ENCODE data around the gene CLEC16A.

The CLEC16A gene

DNA sequence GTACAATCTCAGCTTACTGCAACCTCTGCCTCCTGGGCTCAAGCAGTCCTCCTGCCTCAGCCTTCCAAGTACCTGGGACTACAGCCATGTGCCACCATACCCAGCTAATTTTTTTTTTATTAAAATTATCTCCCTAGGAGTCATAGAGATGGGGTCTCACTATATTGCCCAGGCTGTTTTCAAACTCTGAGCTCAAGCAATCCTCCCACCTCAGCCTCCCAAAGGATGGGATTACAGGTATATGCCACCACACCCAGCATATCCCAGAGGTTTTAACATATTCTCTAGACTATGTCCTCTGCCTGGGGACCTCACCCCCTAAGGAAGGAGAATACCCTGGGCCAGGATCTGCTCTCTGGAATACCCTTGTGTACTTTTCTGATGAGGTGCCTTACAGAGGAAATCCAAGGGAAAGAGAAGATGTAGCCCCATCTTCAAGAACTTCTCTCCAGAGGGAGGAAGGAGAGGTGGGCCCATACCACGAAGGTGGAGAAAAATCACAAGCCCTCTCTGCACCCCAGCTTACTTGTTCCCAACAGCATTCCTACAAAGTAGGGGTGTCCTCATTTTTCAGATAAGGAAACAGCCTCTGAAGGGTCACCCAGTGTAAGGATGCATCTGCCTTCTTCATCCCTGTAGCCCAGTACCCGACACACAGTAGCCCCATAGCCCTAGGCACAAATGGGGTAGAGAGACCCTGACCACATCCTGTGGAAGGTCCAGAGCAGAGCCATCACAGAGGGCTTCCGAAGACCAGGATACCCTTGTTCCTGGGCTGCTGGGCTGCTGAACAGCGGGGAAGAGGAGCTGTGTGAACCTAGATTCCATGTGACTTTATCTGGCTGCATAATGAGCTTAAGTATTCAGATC, 160.0 kb downstream of the CLEC16A start:
- no peak for DNase-seq

DNA sequence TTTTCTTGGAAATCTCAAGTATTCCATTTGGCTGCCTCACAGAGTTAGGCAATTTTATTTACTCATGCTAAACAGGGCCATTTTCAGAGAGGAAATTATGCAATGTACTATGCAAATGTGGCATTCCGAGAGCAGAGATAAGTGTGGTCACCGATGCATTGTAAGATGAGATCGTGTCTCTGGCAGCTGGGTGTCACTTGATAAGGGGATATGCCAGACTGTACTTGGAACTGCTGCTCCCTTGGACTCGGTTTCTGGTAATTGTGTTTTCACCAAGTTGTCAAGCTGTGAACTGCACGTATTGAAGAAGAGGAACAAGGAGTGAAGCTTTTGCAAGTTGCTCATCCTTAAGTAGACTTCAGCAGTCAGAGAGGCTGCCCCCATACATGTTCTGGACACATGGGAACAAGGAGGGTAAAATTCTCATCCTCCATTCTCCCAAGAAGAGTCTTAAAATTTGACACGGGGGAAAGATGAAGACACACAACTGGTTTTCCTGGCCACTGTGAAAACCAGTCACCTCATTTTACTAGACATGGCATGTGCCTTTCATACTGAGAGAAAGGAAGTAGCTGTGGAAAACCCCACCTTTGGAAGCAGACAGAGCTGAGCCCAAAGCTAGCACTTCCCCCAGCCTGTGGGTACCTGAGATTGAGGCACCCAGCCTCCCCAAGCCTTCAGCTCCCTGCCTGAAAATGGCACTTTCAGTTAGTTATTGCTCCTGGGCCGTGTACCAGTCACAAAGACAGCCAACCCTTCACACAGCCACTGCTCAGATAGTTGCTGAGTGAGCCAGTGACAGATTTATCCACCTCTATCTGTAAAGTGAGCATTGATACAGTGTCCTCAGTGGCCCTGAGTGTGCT, 160.9 kb downstream of the CLEC16A start:
- DNase-seq = peak in 1 of 3 experiments; percentile 38

DNA sequence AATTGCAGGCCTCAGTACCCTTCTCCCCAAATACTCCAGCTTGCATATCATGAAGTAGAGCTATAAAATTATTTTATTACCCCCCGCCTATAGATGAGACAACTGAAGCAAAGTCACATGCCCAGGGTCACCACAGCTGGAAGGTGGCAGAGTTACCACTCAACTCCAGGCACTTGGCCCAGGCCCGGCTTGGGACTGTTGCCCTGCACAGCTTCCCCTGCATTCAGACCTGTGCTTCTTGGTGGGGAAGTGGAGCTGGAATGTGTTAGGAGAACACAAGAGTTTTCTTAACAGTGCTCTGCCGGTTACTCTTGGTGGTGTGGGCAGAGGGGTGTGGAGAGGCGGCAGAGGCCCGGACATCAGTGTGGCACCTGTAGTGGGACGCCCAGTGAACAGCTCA, 162.4 kb downstream of the CLEC16A start:
- no peak for DNase-seq

DNA sequence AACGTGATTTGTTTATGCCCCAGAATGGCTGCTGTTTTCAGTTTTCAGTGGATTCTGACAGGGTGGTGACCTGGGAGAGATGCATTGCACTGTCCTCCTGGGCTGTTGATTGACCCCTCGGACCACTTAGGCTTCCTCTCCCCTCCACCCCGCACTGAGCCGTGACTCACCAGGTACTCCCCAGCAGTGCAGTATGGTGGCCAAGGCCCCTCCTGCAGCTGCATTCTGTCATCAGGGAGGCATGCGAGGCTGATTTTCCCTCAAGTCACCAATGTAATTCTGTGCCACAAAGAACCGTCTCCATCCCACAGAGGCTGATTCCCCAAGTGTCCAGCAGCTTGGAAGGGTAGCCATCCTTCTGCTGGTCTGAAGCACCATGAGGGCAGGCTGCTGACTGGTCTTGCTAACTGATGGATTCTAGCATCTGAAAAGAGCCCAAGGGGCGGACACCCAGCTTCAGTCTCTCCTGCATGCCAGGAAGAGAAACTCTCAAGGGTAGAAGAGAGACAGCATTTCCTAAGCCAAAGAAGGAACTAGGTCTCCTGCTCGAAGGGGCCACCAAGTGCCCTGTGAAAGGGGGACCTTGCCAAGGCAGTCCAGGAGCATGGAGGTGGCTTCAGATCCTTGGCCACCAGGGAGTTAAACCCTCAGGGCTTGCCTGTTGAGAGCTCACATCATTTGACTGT, 163.6 kb downstream of the CLEC16A start:
- DNase-seq = no peak

DNA sequence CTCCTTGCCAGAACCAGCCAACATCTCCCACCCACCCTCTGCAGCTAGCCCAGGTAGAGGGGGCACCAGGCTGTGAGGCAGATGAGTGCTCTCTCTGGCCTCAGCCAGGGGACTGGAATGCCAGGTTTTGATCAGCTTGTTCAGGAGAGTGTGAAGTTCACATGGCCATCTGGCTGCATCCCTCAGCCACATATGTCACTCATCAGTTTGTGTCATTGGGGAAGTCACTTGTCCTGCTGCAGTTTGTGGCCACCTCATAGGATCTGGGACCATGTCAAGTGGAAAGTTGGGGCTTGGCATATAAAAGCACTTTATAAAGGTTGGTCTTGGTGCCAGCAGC, 164.1 kb downstream of the CLEC16A start:
- DNase-seq = no peak

DNA sequence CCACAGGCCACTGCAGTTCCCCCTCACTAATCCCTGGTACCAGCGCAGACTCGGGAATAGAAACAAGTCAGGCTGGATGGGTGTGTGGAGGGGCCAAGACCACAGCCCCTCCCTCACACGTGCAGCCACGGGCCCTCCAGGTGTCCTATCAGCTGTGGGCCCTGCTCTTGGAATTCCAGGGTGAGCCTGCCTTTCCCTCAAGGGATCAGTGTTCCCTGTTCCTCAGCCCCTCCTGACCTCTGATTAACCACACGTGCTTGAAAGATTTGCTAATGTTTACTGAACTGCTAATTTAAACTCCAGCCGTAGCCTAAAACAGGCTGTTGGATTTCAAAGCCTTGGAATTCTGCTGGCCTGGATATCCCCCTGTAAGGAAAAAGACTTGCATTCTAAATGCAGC, 165.2 kb downstream of the CLEC16A start:
- DNase-seq = no peak

DNA sequence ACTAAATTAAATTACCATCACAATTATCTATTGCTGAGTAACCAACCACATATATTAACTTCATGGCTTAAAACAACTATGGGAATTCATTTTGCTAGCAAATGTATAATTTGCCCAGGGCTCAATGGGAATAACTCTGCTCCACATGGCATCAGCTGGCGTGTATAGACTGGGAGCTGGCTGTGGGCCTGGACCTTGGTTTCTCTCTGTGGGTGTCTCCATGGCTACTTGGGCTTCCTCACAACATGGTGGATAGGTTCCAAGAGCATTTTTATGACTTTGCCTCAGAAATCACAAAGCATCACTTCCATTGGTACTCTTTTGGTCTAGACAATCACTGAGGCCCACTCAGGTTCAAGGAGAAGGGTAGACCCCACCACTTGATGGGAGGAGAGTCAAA, 166.8 kb downstream of the CLEC16A start:
- DNase-seq = no peak

DNA sequence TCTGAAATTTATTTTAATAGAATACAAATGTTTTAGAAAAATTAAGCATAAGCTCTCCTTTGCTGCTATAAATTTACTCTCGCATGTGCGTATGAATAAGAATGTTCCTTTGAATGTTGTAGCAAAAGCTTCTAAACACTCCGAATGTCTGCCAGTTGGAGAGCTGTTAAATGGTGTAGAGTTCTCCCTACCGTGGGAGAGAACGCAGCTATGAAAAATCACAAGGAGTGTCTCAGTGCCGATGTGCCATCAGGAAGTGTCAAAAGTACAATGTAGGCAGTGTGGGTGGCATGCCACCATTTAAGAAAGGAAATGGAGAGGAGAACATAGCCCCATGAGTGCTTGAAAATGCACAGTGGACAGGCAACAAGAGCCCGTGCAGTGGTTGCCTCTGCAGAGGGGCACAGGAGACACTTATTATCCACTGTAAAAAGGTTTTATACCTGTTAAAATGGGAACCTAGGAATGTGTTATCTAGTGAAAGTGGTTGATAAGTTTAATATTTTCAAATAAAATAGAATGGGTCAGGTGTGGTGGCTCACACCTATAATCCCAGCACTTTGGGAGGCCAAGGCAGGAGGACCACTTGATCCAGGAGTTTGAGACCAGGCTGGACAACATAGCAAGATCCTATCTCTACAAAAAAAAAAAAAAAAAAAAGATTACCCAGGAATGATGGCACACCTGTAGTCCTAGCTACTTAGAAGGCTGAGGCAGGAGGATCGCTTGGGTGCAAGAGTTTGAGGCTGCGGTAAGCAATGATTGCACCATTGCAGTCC, 167.7 kb downstream of the CLEC16A start:
- no peak for DNase-seq

DNA sequence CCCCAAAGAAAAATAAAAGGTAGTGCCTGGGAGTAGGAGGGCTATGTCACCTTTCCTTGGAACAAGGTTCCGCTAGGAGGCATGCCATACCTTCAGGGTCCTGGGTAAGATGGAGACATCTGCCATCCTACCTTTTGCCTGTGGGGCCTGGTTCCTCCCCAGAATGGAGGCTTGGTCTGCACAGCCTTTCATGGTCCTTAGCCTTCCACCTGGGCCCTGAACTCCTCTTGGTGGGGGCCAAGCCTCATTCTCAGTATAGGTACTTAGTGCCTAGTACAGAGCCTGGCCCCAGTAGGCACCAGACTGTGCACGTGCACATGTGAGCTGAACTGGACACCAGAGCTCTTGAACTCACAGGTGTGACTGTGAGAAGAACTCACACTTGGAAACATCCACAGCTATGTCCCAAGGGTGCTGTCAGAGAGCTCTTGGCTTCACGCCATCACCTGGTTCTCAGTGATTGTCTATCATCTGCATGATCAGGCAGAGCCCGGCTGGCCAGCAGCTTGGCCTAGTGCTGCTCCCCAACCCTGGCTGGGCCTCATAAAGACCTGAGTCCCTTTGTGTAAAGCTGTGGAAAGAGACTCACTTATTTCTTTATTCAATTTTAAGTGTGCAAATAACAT, 168.5 kb downstream of the CLEC16A start:
- DNase-seq = peak in 2 of 3 experiments; percentile 39 to 75

DNA sequence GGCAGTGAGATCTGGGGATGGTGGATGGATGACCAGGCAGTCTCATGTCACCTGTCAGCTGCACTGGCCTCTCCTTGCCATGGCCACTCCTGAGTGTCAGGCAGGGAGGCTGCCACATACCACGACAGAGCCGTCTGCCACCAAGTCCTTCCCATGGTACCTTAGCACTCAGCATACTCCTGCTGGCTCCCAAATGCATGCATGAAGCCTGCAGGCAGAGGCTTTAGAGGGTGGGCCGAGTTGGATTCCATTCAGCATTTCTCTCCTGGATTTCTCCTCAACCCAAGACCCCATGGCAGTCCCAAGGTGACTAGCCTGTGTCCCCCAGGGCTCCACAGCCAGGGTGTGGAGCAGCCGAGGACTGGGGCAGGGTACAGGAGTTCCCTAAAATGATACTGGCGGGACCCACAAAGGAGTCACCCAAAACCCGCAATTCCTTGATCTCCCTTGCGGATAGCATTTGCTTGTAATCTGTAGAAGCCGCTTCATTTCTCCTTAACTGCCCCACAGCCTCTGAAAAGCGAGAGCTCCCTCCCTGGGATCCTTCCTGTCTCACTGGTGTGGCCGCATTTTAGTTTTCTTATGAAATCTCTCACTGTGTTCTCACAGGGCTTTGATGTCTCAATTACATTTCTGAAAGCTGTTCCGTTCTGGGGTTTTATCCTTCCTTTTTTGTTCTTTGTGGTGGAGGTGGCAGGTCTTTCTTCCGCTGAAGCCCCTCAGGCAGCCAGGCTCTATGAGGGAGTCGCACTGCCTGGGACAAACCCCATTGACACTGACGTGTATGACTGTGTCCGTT, 170.2 kb downstream of the CLEC16A start:
- DNase-seq = no peak

DNA sequence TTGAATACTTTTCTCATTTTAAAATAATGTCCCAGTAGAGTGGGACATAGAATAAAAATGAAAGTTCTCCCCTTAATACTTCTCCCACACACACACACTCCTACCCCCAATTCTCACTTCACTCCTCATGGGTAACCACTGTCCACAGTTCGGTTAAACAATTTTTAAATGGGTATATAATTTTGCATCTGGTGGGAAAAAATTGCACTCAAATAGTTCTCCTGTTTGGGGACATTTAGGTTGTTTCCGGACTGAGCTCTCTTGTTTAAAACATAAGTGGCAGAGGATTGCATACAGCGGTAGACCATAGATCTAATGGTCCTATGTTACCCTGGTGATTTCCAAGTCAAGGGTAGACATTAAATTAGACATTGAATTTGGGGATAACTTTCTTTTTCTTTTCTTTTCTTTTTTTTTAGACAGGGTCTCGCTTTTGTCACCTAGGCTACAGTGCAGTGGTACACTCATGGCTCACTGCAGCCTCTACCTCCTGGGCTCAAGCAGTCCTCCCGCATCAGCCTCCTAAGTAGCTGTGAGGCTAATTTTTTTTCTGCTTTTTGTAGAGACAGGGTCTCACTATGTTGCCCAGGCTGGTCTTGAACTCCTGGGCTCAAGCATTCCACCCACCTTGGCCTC, 173.3 kb downstream of the CLEC16A start:
- DNase-seq = no peak

DNA sequence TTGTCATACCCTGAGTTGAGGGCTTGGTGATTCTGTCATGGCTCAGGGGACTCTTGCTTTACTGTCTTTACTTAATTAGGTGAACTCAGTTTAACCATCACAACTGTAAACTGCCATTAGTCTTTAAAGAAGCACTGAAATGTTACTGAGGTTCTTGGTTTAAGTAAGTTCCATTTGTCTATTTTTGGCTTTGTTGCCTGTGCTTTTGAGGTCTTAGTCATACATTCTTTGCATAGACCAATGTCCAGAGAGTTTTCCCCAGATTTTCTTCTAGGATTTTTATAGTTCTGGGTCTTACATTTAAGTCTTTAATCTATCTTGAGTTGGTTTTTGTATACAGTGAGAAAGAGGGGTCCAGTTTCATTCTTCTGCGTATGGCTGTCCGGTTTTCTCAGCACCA, 174.1 kb downstream of the CLEC16A start:
- no peak for DNase-seq

DNA sequence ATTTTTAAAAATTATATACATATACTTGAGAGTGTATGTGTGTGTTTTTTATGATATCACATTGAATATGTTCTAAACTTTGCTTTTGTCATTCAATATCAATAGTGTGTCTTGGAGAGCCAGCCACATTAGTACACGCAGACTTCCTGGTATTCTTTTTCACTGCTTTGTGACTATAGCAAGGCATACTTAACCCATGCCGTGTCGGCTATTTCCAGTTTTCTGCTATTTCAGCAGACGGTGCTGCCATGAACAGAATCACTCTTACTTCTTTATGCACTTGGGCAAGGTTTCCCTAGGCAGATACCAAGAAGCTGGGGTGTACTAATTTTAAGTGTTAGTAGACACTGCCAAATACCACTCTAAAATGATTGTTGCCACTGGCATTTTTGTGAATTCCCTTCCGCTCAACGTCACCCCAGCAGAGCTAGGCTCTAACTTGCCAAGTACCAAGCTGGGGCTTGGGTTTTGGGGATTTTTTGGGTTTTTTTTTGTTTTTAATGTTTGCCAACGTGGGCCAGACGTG, 176.8 kb downstream of the CLEC16A start:
- DNase-seq = no peak

DNA sequence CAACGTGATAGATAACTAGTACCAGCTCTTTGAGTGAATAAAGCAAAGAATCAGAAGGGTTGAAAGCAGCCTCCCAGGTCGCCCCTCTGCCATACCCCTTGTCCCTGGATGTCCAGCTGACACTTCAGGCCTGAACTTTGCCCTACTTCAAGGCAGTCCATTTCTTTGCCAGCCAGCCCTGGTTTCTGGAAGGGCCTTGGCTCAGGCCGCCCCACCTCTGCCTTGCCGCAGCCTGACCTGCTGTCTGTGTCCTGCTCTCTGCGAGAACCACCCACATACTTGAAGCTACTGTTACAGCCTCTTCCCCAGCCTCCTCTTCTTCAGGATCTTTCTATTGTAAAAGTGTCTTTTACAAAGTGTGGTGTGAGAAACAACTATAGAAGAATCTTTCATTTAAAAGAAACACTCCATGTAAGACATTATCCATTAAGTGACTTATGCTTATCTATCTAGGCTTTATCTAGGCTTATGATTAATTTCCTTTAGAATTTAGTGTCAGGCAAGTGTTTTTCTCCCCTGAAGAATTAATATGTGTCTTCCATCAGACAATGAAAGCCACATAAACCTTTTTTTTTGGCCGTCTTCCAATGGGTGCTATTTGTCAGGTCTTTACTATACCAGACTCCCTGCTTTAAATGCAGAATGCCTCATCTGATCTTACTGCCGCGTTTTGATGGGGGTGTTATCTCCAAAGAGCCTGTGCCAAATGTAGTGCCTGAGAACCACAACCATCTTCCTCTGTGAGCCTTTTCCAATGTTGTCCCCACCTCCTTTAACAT, 177.7 kb downstream of the CLEC16A start:
- DNase-seq = no peak

DNA sequence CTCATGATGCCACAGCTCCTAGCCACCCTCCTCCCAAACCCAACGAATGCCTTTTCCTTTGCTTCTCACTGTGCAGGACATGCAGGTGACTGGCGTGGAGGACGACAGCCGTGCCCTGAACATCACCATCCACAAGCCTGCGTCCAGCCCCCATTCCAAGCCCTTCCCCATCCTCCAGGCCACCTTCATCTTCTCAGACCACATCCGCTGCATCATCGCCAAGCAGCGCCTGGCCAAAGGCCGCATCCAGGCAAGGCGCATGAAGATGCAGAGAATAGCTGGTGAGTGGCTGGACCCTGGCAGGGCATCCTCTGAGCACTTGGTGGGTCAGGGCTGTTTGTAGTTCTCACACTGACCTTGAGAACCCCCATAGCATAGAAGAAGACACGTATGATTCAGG, 179.3 kb downstream of the CLEC16A start:
- no peak for DNase-seq

DNA sequence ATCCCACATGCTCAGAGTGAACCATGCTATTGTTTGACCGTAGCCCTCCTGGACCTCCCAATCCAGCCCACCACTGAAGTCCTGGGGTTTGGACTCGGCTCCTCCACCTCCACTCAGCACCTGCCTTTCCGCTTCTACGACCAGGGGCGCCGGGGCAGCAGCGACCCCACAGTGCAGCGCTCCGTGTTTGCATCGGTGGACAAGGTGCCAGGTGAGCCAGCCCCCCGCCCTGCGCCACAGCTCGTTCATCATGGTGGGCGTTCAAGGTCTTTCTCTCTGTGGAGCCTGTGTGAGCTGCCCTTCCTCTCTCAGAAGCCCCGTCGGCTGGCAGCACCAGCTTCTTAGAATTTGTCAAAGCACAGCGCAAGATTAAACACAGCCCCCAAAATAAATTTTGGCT, 181.6 kb downstream of the CLEC16A start:
- DNase-seq = no peak

DNA sequence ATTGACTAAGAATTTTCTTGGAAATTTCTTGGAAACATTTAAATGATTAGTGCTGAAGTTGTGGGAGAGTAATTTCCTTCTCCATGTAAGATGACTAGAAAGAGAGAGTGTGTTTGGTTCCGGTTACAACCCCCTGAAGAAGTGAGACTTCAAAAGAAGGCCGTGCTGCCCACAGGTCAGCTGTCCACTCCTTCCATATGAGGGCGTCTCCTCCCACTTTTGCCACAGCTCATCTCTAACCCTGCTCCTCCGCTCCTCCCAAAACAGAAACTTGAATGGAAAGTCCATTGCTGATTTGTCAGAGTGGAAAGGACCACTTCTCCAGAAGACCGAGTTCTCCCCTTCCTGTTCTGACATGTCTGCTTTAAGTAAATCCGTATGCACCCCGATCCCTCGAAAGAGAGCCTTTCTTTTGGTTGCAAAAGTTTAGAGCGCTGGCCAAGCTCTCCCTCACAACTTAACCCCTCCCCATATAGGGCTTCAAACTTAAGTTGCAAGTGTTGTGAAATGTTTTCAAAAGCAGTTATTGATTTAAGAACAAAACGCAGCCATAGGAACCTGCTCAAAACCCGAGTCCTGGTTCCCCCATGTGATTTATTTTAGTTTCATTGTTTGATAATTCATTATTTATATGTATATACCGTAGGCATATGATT, 182.2 kb downstream of the CLEC16A start:
- DNase-seq = no peak

DNA sequence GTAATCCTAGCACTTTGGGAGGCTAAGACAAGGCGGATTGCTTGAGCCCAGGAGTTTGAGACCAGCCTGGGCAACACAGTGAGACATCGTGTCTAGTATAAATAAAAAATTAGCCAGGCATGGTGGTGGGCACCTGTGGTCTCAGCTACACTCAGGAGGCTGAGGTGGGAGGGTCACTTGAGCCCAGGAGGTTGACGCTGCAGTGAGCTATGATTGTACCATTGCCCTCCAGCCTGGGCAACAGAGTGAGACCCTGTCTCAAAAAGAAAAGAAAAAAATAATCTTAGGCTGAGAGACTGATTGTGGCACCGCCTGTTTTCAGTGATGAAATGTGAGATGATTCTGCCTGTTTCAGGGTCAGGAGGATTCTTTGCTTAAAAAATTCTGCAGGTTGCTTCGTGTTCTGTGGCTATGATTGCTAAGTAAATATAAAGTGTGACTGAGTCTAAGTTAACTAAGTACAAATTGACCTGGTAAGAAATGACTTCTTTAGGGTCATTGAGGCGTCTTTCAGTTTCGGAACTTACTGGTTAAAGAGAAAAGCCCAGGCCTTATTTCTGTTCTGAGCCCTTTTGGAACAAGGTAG, 183.3 kb downstream of the CLEC16A start:
- no peak for DNase-seq
